A673 (cell line): ENCODE results near the gene ARID5B.

Source experiments
- EZH2 ChIP-seq: fragments of 200-600 bp; sonication (generic); IDR thresholded peaks from 2 replicates; pipeline ENCODE4 v1.6.1; 2017; ENCODE audit warnings: borderline replicate concordance, low read depth, mild to moderate bottlenecking, mixed read lengths, antibody characterized with exemption, low read length; ENCODE audit not compliant: poor library complexity, severe bottlenecking
- TF ChIP-seq, protein P1 (sequence below): fragments of 300-800, 200-600 bp; sonication (generic); conservative IDR thresholded peaks from 2 replicates; pipeline ENCODE4 v1.5.1; 2017; ENCODE audit warnings: low read depth, mild to moderate bottlenecking, antibody characterized with exemption, low read length, moderate library complexity, mixed read lengths

DNA sequence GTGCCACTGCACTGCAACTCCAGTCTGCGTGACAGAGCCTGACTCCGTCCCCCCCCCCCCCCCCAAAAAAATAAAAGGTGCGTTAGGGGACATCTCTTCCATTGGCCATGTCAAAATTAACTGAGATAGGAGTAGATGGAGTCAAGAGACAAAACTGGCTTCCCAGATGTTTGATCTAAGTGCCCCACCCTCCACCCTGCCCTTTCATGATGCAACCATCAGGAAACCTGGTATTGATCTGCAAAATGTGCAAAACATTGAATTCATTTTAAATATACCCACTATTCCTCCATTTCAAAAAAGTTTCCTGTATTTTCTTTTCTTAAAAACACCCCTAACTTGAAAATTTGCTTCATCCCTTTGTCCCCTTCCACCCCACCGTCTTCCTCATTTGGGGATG is 17.5 kb downstream of the ARID5B start:
- TF ChIP-seq, protein P1, sequence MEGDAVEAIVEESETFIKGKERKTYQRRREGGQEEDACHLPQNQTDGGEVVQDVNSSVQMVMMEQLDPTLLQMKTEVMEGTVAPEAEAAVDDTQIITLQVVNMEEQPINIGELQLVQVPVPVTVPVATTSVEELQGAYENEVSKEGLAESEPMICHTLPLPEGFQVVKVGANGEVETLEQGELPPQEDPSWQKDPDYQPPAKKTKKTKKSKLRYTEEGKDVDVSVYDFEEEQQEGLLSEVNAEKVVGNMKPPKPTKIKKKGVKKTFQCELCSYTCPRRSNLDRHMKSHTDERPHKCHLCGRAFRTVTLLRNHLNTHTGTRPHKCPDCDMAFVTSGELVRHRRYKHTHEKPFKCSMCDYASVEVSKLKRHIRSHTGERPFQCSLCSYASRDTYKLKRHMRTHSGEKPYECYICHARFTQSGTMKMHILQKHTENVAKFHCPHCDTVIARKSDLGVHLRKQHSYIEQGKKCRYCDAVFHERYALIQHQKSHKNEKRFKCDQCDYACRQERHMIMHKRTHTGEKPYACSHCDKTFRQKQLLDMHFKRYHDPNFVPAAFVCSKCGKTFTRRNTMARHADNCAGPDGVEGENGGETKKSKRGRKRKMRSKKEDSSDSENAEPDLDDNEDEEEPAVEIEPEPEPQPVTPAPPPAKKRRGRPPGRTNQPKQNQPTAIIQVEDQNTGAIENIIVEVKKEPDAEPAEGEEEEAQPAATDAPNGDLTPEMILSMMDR: no peak
- TF ChIP-seq EZH2: no peak
